ENCODE results near the gene ZMYM2.
"Not testable (repeated sequence)": the region's sequence is repeated elsewhere in the genome, so short reads cannot be mapped to it uniquely, and the experiment has no call there.

Gene ZMYM2

DNA sequence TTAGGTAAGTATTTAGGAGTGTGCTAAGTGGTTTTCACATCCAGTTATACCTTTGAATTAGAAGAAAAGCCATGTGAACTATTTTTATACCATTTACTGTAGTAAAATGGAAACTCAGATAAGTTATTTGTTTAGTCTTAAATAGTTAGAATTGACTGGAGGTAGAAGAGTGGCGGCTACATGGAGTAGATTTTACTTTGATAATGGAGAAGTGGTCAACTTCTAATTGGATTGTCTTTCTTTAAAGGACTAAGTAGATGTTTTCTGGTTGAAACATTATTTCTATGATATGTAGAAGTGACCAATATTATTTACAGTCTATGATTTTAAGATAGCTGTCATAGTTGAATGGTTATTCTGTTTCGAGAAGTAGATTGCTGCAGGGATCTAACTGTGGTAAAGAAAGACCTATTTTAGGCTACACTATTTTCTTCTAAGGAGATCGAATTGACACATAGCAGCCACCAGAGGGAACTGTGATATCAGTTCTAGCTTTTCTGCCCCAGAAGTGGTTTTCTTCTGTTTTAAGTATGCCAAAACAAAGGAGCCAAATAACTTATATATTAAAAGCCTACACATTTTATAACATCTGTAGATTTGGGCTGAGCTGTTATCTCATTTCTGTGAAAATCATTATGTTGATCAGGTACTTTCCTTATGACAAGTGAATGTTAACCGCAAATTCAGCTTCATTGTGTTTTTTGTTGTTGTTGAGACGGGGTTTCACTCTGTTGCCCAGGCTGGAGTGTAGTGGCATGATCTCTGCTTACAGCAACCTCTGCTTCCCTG, 26.1 kb downstream of the ZMYM2 start:
- no peak for DNase-seq

DNA sequence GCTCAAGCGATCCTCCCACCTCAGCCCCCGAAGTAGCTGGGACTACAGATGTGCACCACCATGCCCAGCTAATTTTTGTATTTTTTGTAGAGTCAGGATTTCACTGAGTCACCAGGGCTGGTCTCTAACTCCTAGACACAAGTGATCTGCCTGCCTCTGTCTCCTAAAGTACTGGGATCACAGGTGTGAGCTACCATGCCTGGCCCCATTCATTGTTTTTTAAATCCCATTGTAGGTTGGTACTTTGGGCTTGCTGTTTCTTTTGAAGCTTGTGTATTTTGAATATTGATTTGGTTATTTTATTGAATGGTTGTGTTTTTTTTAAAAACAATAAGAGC, 26.7 kb downstream of the ZMYM2 start:
- no peak for DNase-seq

DNA sequence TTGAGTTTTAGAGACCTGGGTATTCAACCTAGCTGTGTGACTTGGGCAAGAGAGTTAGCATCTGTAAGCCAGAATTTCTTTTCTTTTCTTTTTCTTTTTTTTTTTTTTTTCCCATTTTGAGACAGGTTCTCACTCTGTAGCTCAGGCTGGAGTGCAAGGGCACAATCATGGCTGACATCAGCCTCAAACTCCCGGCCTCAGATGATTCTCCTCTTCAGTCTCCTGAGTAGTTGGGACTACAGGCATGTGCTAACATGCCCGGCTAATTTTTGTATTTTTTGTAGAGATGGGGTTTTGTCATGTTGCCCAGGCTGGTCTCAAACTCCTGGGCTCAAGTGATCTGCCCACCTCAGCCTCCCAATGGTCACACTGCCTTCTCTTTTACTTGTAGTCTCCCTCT, 33.0 kb downstream of the ZMYM2 start:
- no peak for DNase-seq

DNA sequence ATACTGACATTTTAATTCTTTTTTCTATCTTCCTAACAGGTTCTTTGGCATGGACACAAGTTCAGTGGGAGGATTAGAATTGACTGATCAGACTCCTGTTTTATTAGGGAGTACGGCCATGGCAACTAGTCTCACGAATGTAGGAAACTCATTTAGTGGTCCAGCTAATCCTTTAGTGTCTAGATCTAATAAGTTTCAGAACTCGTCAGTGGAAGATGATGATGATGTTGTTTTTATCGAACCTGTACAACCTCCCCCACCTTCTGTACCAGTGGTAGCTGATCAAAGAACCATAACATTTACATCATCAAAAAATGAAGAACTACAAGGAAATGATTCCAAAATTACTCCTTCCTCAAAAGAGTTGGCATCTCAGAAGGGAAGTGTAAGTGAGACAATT, 34.5 kb downstream of the ZMYM2 start:
- no peak for DNase-seq

DNA sequence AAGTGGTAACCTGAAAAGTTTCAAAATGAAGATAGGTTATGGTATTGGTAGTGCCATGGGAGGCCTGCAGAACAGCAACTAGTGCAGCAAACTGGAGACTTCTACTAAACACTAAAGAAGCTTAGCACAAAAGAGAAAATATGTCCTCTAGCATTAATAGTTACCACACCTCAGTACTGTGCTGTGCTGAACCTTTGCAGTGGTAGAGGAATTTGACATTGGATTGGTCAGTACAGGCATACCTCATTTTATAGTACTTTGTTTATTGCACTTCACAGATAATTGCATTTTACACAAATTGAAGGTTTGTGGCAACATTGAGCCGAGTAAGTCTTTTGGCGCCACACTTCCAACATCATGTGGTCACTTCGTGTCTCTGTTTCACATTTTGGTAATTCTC, 40.4 kb downstream of the ZMYM2 start:
- no peak for DNase-seq

DNA sequence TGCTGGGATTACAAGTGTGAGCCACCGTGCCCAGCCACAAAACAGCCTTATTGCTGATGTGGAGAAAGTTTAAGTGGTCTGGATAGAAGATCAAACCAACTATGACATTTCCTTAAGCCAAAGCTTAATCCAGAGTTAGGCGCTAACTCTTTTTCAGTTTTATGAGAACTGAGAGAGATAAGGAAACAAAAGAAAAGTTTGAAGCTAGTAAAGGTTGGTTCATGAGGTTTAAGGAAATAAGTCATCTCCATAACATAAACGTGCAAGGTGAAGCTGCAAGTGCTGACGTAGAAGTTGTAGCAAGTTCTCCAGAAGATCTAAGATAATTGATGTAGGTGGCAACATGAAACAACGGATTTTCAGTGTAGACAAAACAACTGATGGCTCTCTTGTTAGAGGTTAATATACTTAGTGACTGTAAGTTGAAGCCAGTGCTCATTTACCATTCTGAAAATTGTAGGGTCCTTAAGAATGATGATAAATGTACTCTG, 41.6 kb downstream of the ZMYM2 start:
- no peak for DNase-seq

DNA sequence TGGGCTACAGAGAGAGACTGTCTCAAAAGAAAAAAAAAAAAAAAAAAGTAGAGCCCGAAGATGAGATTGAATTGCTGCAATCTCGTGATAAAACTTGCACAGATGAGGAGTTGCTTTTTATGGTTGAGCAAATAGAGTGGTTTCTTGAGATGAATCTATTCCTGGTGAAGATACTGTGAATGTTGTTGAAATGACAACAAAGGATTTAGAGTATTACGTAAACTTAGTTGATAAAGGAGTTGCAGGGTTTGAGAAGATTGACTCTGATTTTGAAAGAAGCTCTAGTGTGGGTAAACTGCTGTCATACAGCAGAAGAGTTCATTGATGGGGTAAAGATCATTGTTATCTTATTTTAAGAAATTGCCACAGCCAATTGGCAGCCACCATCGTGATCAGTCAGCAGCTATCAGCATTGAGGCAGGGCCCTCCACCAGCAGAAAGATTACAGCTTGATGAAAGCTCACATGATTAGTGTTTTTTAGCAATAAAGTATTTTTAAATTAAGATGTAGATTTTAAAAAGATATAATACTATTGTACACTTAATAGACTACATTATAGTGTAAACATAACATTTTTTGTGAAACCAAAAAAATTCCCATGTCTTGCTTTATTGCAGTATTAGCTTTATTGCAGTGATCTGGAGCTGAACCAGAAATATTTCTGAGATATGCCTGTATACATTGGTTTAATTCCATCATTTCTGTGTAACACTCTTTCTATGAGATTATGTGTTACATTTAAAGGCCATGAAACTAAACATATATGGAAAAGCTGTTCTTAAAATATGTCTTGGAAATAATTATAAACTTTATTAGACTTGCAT, 43.1 kb downstream of the ZMYM2 start:
- DNase-seq = no peak

DNA sequence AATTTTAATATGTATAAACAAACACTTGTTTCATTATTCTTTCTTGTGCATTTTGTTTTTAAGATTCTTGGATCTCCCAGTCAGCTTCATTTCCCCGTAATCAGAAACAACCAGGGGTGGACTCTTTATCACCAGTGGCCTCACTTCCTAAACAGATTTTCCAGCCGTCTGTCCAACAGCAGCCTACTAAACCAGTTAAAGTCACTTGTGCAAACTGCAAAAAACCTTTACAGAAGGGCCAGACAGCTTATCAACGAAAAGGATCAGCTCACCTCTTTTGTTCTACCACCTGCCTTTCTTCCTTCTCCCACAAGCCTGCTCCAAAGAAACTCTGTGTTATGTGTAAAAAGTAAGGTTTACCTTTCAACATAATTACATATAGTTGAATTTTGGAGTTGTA, 44.3 kb downstream of the ZMYM2 start:
- no peak for DNase-seq

DNA sequence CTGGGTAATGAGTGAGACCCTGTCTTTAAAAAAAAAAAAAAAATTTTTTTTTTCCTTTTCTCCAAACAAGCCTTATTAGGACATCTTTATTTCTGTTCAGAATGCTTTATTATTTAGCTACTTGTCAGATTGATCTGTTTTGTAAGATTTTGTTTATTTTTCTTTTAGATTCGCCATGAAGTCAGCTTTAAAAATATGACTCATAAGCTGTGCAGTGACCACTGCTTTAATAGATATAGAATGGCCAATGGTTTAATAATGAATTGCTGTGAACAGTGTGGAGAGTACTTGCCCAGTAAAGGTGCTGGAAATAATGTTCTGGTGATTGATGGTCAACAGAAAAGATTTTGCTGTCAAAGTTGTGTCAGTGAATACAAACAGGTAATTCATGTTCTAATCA, 47.7 kb downstream of the ZMYM2 start:
- no peak for DNase-seq

DNA sequence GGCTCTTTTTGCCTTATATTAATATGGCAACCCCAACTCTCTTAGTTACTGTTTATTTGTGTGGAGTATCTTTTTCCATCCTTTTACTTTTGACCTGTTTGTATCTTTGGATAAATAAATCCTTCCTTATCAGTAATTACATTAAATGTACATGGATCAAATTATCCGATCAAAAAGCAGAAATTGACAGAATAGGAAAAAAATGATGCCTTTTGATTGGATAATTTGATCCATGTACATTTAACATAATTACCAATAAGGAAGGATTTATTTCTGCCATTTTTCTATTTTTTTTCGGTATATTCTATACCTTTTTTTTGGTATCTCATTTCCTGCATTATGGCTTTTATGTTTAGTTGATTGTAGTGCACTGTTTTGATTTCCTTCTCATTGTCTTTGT, 57.2 kb downstream of the ZMYM2 start:
- no peak for DNase-seq

DNA sequence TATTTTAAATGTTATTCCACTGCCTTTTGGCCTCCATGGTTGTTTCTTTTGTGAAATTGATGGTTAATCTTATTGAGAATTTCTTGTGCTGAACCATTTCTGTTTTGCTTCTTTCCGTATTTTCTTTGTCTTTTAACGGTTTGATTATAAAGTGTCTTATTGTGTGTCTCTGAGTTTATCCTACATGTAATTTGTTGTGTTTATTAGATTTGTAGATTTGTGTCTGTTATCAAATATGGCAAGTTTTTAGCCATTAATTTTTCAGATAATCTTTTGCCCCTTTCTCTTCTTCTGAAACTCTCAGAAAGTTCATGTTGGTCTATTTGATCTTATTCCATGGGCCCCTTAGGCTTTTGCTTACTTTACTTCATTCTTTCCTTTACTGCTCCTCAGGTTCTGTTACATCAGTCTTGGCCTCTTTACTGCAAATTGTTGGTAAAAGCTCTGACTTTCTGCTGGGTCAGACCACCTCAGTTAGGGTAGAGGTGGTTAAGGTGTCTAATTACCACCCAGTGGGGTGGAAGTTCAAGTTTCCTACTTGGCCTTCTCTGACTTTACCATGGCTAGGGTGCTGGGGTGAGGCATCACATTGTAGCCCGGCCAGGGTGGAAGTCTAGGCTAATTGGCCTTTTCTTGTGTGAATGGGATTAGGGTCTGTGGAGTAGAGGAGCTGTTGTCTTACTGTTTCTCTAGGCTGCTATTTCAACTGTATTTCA, 58.3 kb downstream of the ZMYM2 start:
- DNase-seq = no peak

DNA sequence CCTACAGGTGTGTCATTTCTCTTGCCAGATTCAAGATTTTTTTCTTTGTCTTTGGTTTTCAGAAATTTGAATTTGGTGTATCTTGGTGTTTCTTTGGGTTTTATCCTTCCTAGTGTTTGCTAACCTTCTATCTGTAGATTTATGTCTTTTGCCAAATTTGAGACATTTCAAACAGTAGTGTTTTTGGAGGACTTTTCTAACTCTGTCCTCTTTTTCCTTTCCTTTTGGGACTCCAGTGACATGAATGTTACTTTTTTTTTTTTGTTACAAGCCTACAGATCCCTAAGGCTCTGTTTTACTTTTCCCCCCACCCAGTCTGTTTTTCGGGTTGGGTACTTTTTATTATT, 58.8 kb downstream of the ZMYM2 start:
- DNase-seq = no peak

DNA sequence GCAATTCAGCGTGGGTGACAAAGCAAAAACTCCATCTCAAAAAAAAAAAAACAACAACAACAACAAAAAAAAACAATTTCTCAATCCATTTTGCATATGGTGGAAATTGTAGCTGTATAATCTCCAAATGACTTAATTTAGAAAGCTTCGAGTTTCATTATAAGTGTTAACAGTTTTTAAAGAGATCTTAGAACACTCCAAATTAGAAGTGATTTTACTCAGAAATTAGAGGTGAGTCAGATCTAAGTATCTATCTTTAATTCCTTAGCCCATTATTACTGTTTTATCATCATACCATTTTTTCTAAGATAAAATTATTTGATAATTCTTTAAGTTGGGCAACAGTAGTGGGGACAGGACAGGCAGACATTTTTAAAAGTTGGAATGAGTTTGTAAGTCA, 60.5 kb downstream of the ZMYM2 start:
- no peak for DNase-seq

DNA sequence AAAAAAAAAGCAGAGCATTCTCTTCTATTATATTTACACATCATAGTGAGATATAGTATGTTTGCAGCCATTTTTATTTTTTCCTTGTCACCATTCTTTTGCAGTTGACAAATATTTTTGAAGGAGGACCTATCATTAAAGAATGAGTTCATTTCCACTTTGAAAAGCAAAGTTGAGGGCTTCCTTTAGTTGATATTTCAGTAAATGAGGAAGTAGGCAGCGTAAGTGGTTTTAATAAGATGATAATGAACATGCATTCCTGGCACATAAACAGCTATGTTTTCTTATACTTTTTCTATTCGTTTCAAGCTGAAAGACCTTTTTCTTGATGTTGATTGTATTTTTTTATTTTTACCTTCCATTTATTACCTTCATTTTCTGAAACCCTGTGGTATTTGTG, 66.2 kb downstream of the ZMYM2 start:
- DNase-seq = no peak

DNA sequence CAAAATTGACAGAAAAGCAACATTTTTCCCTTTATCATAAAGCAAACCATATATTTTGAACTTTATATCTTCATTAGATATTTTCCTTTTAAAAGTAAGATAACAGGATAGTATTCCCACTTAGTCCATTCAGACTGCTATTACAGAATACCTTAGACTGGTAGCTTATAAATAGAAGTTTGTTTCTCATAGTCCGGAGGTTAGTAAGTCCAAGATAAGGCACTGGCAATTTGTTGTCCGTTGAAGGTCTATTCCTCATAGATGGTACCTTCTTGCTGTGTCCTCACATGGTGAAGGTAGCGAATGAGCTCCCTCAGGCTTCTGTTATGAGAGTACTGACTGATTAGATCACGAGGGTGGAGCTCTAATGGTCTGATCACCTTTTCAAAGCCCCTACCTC, 70.4 kb downstream of the ZMYM2 start:
- no peak for DNase-seq

DNA sequence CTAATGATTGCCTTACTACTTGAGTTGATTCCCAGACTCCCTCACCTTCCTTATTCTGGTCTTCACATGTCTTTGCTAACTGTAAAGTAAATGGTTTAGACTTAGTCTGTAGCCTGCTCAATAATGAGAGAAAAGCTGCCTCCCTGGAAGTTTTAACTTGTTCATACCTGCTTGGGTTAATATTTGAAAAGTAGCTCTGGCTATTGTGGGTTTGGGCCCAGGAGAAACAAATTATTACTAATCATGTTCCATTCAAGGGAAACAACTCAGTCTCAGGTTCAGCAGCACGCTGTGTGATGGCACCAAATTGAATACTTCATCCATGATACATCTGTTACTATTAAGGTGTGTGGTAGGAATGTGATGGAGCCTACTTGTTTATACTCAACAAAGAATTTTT, 75.0 kb downstream of the ZMYM2 start:
- no peak for DNase-seq

DNA sequence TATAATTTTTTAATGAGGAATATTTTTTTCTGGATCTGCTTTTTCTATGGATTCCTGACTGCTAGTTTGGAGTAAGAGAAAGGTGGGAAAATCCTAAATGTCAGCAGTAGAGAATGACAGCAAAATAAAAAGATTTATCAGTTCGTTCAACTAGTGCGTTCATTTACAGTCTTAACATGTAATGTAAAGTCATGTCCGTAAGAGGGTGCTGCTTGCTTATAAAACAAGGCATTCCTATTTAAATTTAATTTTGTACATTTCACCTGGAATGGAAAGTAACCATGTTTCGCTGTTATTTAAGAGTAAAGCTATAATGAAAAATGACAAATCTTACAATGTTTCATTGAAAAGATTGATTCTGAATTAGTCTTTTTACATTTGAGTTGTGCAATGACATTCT, 76.6 kb downstream of the ZMYM2 start:
- DNase-seq = no peak

DNA sequence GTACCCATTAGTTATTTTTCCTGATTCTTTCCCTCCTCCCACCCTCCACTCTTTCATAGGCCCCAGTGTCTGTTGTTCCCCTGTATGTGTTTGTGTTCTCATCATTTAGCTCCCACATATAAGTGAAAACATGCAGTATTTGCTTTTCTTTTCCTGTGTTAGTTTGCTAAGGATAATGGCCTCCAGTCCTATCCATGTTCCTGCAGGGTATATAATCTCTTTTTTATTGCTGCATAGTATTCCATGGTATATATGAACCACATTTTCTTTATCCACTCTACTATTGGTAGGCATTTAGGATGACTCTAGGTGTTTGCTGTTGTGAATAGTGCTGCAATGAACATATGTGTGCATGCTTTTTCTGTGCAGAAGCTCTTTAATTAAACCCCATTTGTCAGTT, 79.4 kb downstream of the ZMYM2 start:
- DNase-seq = no peak

DNA sequence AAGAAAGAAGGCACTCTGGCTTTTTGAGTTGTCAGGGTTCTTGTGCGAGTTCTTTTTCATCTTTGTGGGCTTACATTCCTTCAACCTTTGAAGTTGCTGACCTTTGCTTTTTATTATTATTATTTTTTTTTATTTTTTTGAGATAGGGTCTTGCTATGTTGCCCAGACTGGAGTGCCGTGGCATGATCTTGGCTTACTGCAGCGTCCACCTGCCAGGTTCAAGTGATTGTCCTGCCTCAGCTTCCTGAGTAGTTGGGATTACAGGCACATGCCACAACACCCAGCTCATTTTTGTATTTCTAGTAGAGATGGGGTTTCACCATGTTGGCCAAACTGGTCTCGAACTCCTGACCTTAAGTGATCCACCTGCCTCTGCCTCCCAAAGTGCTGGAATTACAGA, 84.1 kb downstream of the ZMYM2 start:
- DNase-seq = not testable (repeated sequence)

DNA sequence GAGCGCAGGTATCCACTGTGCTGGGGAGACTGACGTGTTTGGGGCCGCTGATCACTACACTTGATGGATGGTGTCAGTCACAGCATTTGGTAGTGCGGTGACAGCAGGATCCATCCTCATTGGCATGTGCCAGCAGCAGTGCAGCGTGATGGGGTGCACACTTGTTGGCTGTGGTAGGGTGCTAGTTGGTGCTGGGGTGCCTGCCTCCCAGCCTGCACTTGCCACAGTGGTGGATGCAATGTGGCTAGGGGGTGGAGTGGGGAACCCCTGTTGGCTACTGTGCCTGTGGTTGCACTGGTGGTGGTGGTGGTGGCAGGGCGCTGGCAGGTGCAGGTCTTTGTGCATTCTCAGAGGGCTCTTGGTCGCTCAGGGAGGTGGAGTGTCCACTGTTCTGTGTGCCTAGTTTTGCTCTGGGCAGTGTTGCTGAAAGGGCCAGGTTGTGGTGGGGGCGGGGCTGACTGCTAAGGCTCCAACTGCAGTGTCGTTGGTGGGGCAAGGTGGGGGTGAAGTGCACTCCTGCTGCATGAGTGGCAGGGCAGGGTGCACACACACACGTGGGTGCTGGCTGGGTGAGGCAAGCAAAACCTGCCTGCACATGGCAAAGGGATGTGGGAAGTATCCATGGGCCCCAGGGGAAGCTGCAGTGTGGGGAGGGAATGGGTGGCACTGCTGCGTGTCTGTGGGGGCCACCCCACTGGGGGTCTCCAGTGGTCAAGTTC, 84.8 kb downstream of the ZMYM2 start:
- DNase-seq = no peak

DNA sequence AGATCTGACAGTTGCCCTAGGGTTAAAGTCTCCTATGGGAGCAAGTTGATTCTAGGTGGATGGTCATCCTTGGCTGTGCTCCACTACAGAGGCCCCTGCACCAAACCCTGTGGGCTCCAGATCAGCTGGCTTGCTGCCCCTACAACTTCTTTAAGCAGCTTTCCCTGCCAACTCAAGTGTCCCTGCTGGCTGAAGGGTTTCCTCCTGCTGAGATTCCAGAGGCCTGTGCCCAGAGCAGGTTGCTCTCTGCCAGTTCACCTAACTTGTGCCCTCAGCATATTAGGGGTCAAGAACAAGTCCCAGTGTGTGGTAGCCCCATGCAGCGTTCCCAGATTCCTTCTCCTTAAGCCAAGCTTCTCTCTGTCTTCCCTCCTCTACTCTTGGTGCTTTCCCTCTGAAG, 85.6 kb downstream of the ZMYM2 start:
- DNase-seq = no peak

DNA sequence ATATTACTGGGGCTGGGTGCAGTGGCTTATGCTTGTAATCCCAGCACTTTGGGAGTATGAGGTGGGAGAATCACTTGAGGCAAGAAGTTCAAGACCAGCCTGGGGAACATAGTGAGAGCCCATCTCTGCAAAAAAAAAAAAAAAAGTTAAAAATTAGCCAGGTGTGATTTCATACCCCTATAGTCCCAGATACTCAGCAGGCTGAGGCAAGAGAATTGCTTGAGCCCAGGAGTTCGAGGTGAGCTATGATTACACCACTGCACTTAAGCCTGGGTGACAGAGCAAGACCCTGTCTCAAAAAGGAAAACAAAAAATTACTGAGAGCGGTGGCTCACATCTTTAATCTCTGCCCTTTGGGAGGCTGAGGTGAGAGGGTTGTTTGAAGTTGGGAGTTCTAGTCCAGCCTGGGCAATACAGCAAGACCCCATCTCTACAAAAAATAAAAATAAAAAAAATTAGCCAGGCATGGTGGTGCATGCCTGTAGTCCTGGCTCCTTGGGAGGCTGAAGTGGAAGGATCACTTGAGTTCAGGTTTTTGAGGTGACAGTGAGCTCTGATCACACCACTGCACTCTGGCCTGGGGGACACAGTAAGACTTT, 87.5 kb downstream of the ZMYM2 start:
- DNase-seq = no peak
